Glutamatergic neuron (in vitro differentiated cells): ENCODE measurements around the gene NEK6. TPM values are rescaled to one million over a fixed set of nuclear protein-coding genes. Genes with fewer than 3 reads are reported as not detected.
A peak's percentile ranks its signal among the peaks of the same experiment; 100 is the strongest.

Experiments
- DNase-seq: peaks from one replicate; pipeline ENCODE4 v3.0.0; 2022
- H3K27ac Mint-ChIP-seq: one replicate; pipeline ENCODE4 v1.8.0; 2020; ENCODE audit warnings: mild to moderate bottlenecking, mixed read lengths, inconsistent platforms; ENCODE audit not compliant: unreplicated experiment
- H3K27me3 Mint-ChIP-seq: one replicate; pipeline ENCODE4 v1.8.0; 2020; ENCODE audit warnings: mild to moderate bottlenecking, moderate library complexity, mixed read lengths, inconsistent platforms; ENCODE audit not compliant: unreplicated experiment
- H3K36me3 Mint-ChIP-seq: one replicate; pipeline ENCODE4 v1.8.0; 2020; ENCODE audit warnings: mild to moderate bottlenecking, mixed read lengths, inconsistent platforms; ENCODE audit not compliant: unreplicated experiment
- H3K4me1 Mint-ChIP-seq: one replicate; pipeline ENCODE4 v1.8.0; 2020; ENCODE audit warnings: mild to moderate bottlenecking, low read depth, mixed read lengths, inconsistent platforms; ENCODE audit not compliant: unreplicated experiment
- H3K4me3 Mint-ChIP-seq: one replicate; pipeline ENCODE4 v1.8.0; 2020; ENCODE audit warnings: mild to moderate bottlenecking, mixed read lengths, inconsistent platforms; ENCODE audit not compliant: unreplicated experiment
- H3K9me3 Mint-ChIP-seq: one replicate; pipeline ENCODE4 v1.8.0; 2020; ENCODE audit warnings: mild to moderate bottlenecking, moderate library complexity, mixed read lengths, inconsistent platforms; ENCODE audit not compliant: unreplicated experiment
- CTCF ChIP-seq: fragments of 200-600 bp; sonication (generic); IDR thresholded peaks from one replicate; pipeline ENCODE4 v1.5.0; 2021; ENCODE audit not compliant: partially characterized antibody, unreplicated experiment
- total RNA-seq: library from RNA; stranded (reverse); fragmentation: NEBNext Ultra II Directional; extraction: Animal tissue kit (Norgen Biotek cat#: 25700); gene quantifications from one replicate; pipeline ENCODE4 v1.2.1, GENCODE V29; 2021; ENCODE audit not compliant: unreplicated experiment

NEK6 gene
- total RNA-seq, 1 donor from 2014 or later, result 5.4 TPM

DNA sequence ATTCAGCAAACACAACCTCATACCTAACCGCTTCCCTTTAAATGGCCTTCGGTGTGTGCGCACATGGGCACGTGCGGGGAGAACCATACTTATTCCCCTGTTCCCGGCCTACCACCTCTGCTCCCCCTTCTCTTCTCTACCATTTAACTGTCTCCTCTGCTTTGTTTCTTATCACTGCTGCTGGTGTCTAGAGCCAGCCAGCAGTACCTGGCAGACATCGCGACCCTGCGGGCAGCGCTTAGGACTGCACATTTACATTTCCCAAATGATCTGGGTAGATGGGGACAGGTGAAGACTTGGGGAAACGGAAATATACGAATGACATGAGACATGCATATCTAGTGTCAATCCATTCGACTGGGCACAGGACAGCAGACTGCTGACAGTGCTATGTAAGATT, 100.9 kb downstream of the NEK6 start:
- H3K4me1 Mint-ChIP-seq, result peaks cover 57% of the 10 kb centered on the region
- H3K4me3 Mint-ChIP-seq, result peak overlapping the region; percentile 26
- no peak for TF ChIP-seq CTCF
- peaks cover 8% of the 10 kb centered on the region for H3K27me3 Mint-ChIP-seq
- no peaks in the 10 kb centered on the region for H3K36me3 Mint-ChIP-seq
- H3K9me3 Mint-ChIP-seq, result peaks cover 7% of the 10 kb centered on the region
- peak overlapping the region; percentile 45 for H3K27ac Mint-ChIP-seq
- no peak for DNase-seq

- peaks cover 62% of the 10 kb centered on the region for H3K4me1 Mint-ChIP-seq
- no peak for TF ChIP-seq CTCF
- DNase-seq, result no peak
- H3K9me3 Mint-ChIP-seq, result peaks cover 5% of the 10 kb centered on the region
- H3K4me3 Mint-ChIP-seq, result no peak overlapping the region
- H3K36me3 Mint-ChIP-seq, result no peaks in the 10 kb centered on the region
- H3K27me3 Mint-ChIP-seq, result peaks cover 6% of the 10 kb centered on the region
- H3K27ac Mint-ChIP-seq, result peak overlapping the region; percentile 72
Observed at GRCh38 chr9:124359426-124359825, 101.7 kb downstream of the NEK6 start.

DNA sequence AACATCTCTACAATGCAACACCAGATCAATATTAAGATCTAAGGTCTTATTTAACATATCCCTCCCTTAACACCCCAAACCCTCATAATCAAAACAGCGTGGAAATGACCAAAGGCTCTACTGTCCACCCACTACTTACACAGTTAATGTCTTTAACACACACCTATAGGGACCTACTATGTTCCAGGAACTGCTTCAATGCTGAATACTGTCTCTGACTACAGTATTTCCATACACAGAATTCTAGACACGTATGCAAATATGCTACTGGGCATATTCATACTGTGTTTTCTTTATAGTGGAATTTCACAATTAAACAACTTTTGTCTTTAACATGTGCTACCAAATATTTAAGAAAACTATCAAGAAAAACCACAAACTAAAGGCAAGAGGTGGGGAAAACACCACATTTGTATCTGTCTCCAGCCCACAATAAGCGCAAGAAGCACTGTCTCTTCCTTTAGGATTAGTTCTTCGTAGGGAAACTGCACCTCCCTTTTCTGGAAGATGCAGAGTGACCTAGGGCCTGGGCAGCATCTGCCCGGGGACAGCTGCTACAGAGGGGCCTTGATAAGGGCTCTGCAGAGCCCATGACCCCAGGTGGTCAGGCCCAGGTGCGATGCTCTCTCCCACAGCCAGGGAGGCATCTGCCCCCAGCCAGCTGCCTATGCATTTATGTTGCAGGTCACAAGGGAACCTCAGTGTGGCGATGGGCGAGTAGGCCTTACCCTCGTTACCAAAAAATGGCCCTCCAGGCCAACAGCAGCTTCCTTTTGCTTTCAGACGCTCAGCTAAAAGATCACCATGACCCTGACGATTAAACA, 102.3 kb downstream of the NEK6 start:
- Mint-ChIP-seq H3K36me3 (no peaks in the 10 kb centered on the region), H3K27me3 (peaks cover 3% of the 10 kb centered on the region), H3K9me3 (peaks cover 5% of the 10 kb centered on the region), H3K4me1 (peaks cover 67% of the 10 kb centered on the region), H3K4me3 (peak overlapping the region; percentile 62), H3K27ac (peak overlapping the region; percentile 93)
- no peak for TF ChIP-seq CTCF
- peak; percentile 62 for DNase-seq

DNA sequence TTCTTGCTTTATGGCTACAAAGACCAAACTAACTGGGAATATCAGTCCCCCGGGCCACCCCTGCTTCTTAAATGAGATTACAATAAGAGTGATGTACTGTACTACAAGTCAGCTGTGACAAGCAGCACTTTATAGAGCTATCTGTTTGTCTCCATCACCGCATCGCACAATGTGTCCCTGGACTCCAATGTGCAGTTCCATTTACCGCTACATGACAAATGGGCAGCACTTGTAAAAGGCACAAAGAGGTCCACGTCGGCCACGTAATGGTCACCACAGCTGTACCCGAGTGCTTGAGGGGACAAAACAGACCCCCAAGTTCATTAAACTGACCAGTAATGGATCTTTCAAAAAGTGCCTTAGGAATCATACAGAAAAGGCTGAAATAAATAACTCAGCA, 103.4 kb downstream of the NEK6 start:
- DNase-seq, result no peak
- TF ChIP-seq CTCF, result no peak
- Mint-ChIP-seq H3K36me3 (no peaks in the 10 kb centered on the region), H3K4me3 (peak overlapping the region; percentile 26), H3K4me1 (peaks cover 69% of the 10 kb centered on the region), H3K9me3 (peaks cover 7% of the 10 kb centered on the region), H3K27ac (peak overlapping the region; percentile 18), H3K27me3 (peaks cover 3% of the 10 kb centered on the region)
